Suprapubic skin (tissue), 4 donors: ENCODE measurements around the gene RELT.

Source experiments
- CTCF ChIP-seq, 2 donors: fragments of 200-600 bp in 1 of 2; fragments of 450-650 bp in 1 of 2; sonication (generic) in 1 of 2; IDR thresholded peaks; one replicate each; pipeline ENCODE4 v1.5.1; 2016 to 2019; ENCODE audit warnings: antibody characterized with exemption in 2 of 2, mild to moderate bottlenecking in 1 of 2, moderate library complexity in 1 of 2
- EP300 ChIP-seq: sonication (generic); formaldehyde crosslinking; IDR thresholded peaks from one replicate; pipeline ENCODE4 v1.6.1; 2017; ENCODE audit warnings: antibody characterized with exemption
- POLR2A ChIP-seq, 2 donors: fragments of 450-650 bp; IDR thresholded peaks; one replicate each; pipeline ENCODE4 v1.6.1; 2017; ENCODE audit warnings: antibody characterized with exemption in 2 of 2, mild to moderate bottlenecking in 2 of 2, moderate library complexity in 2 of 2
- POLR2AphosphoS5 ChIP-seq, 3 donors: sonication (generic); formaldehyde crosslinking; IDR thresholded peaks; one replicate each; pipeline ENCODE4 v1.6.1; 2017; ENCODE audit warnings: antibody characterized with exemption in 3 of 3

GRCh38 chr11:73361953-73362776 is 14.0 kb upstream of the RELT start:
- TF ChIP-seq CTCF (IDR thresholded peaks at IDR 0.05) (no peak), POLR2A (IDR thresholded peaks at IDR 0.05) (no peak), POLR2AphosphoS5 (IDR thresholded peaks at IDR 0.05) (no peak), EP300 (no peak)
